Measurements from ENCODE around the gene PNMA6F.

Gene PNMA6F

GRCh38 chrX:153321381-153322124, at the start of gene PNMA6F:
Gene PNMA6F, minus strand, starts transcription at chrX:153321767. Its CDS starts 1,093 bp downstream, at chrX:153320674.
- H3K4me3 ChIP-seq (ENCODE audit: low read depth, low read length) = no peak within 1 kb of the TSS
- no peak for DNase-seq (ENCODE audit: low read depth)

GRCh38 chrX:153371256-153371655, 49.7 kb upstream of the PNMA6F start:
- DNase-seq (ENCODE audit: low read depth) = no peak
- no peak overlapping the region for H3K4me3 ChIP-seq (ENCODE audit: low read depth, low read length)

- no peak for DNase-seq (ENCODE audit: low read depth)
- H3K4me3 ChIP-seq (ENCODE audit: low read depth, low read length) = no peak overlapping the region
Measured at GRCh38 chrX:153370293-153371055, 48.9 kb upstream of the PNMA6F start.

- DNase-seq (ENCODE audit: low read depth) = no peak
- H3K4me3 ChIP-seq (ENCODE audit: low read depth, low read length) = no peak overlapping the region
Measured at GRCh38 chrX:153366878-153367538, 45.4 kb upstream of the PNMA6F start.

GRCh38 chrX:153366119-153366518, 44.6 kb upstream of the PNMA6F start:
- no peak overlapping the region for H3K4me3 ChIP-seq (ENCODE audit: low read depth, low read length)

GRCh38 chrX:153365670-153366069, 44.1 kb upstream of the PNMA6F start:
- no peak for DNase-seq (ENCODE audit: low read depth)

More at GRCh38 chrX:153366119-153366518, 44.6 kb upstream of the PNMA6F start:
- DNase-seq (ENCODE audit: low read depth) = no peak

GRCh38 chrX:153361781-153362397, 40.3 kb upstream of the PNMA6F start:
- no peak for DNase-seq (ENCODE audit: low read depth)

More at GRCh38 chrX:153365670-153366069, 44.1 kb upstream of the PNMA6F start:
- no peak overlapping the region for H3K4me3 ChIP-seq (ENCODE audit: low read depth, low read length)

GRCh38 chrX:153357877-153358276, 36.3 kb upstream of the PNMA6F start:
- H3K4me3 ChIP-seq (ENCODE audit: low read depth, low read length) = no peak overlapping the region
- no peak for DNase-seq (ENCODE audit: low read depth)

More at GRCh38 chrX:153361781-153362397, 40.3 kb upstream of the PNMA6F start:
- no peak overlapping the region for H3K4me3 ChIP-seq (ENCODE audit: low read depth, low read length)

- DNase-seq (ENCODE audit: low read depth) = no peak
- H3K4me3 ChIP-seq (ENCODE audit: low read depth, low read length) = no peak overlapping the region
Measured at GRCh38 chrX:153353416-153353815, 31.8 kb upstream of the PNMA6F start.

GRCh38 chrX:153352858-153353257, 31.3 kb upstream of the PNMA6F start:
- no peak overlapping the region for H3K4me3 ChIP-seq (ENCODE audit: low read depth, low read length)
- DNase-seq (ENCODE audit: low read depth) = no peak

- no peak overlapping the region for H3K4me3 ChIP-seq (ENCODE audit: low read depth, low read length)
- DNase-seq (ENCODE audit: low read depth) = no peak
Measured at GRCh38 chrX:153351981-153352380, 30.4 kb upstream of the PNMA6F start.

GRCh38 chrX:153349952-153350351, 28.4 kb upstream of the PNMA6F start:
- H3K4me3 ChIP-seq (ENCODE audit: low read depth, low read length) = no peak overlapping the region

GRCh38 chrX:153348421-153348820, 26.9 kb upstream of the PNMA6F start:
- H3K4me3 ChIP-seq (ENCODE audit: low read depth, low read length) = no peak overlapping the region

More at GRCh38 chrX:153349952-153350351, 28.4 kb upstream of the PNMA6F start:
- no peak for DNase-seq (ENCODE audit: low read depth)

GRCh38 chrX:153347530-153347929, 26.0 kb upstream of the PNMA6F start:
- no peak overlapping the region for H3K4me3 ChIP-seq (ENCODE audit: low read depth, low read length)
- no peak for DNase-seq (ENCODE audit: low read depth)

More at GRCh38 chrX:153348421-153348820, 26.9 kb upstream of the PNMA6F start:
- no peak for DNase-seq (ENCODE audit: low read depth)

- DNase-seq (ENCODE audit: low read depth) = no peak
- H3K4me3 ChIP-seq (ENCODE audit: low read depth, low read length) = no peak overlapping the region
Measured at GRCh38 chrX:153343674-153344073, 22.1 kb upstream of the PNMA6F start.

GRCh38 chrX:153342762-153343558, 21.4 kb upstream of the PNMA6F start:
- H3K4me3 ChIP-seq (ENCODE audit: low read depth, low read length) = no peak overlapping the region
- no peak for DNase-seq (ENCODE audit: low read depth)

- H3K4me3 ChIP-seq (ENCODE audit: low read depth, low read length) = no peak overlapping the region
- no peak for DNase-seq (ENCODE audit: low read depth)
Measured at GRCh38 chrX:153340111-153340510, 18.5 kb upstream of the PNMA6F start.

- DNase-seq (ENCODE audit: low read depth) = no peak
- no peak overlapping the region for H3K4me3 ChIP-seq (ENCODE audit: low read depth, low read length)
Measured at GRCh38 chrX:153339662-153340061, 18.1 kb upstream of the PNMA6F start.

GRCh38 chrX:153338836-153339235, 17.3 kb upstream of the PNMA6F start:
- no peak overlapping the region for H3K4me3 ChIP-seq (ENCODE audit: low read depth, low read length)

More at GRCh38 chrX:153338836-153339235, 17.3 kb upstream of the PNMA6F start:
- no peak for DNase-seq (ENCODE audit: low read depth)
